ENCODE measurements around the gene ABHD1.

The ABHD1 gene

GRCh38 chr2:27121906-27122305 lies 1.7 kb upstream of the ABHD1 start:
- Histone ChIP-seq H3K4me1 (ENCODE audit: low read length) (peaks cover 17% of the 10 kb centered on the region), H3K27me3 (ENCODE audit: low read depth, low read length) (peaks cover 6% of the 10 kb centered on the region), H3K9me3 (ENCODE audit: insufficient read depth, low read length) (no peaks in the 10 kb centered on the region), H4K20me1 (ENCODE audit: insufficient read depth, low read length) (no peaks in the 10 kb centered on the region), H3K36me3 (replicated peaks; ENCODE audit: low read depth, low read length) (no peaks in the 10 kb centered on the region), H3K9ac (ENCODE audit: low read length) (no peak overlapping the region), H3K4me3 (ENCODE audit: low read length) (no peak overlapping the region), H3K4me2 (ENCODE audit: low read length) (no peak overlapping the region), H3K79me2 (ENCODE audit: low read length) (no peaks in the 10 kb centered on the region), H2AFZ (ENCODE audit: low read depth, low read length) (no peak overlapping the region), H3K27ac (ENCODE audit: low read length) (no peak overlapping the region)
- no peak for TF ChIP-seq CTCF (IDR thresholded peaks at IDR 0.05; ENCODE audit: low read depth, low read length)
- no peak for TF ChIP-seq EZH2phosphoT487 (IDR thresholded peaks at IDR 0.05; ENCODE audit: low read depth)

- no peaks in the 10 kb centered on the region for H4K20me1 ChIP-seq (ENCODE audit: insufficient read depth, low read length)
- H3K79me2 ChIP-seq (ENCODE audit: low read length): no peaks in the 10 kb centered on the region
- H3K36me3 ChIP-seq (replicated peaks; ENCODE audit: low read depth, low read length): no peaks in the 10 kb centered on the region
- no peak for TF ChIP-seq EZH2phosphoT487 (IDR thresholded peaks at IDR 0.05; ENCODE audit: low read depth)
- H3K4me3 ChIP-seq (ENCODE audit: low read length): peak overlapping the region; percentile 80
- H3K4me2 ChIP-seq (ENCODE audit: low read length): peak overlapping the region; percentile 97
- peaks cover 15% of the 10 kb centered on the region for H3K4me1 ChIP-seq (ENCODE audit: low read length)
- H3K9ac ChIP-seq (ENCODE audit: low read length): no peak overlapping the region
- no peaks in the 10 kb centered on the region for H3K9me3 ChIP-seq (ENCODE audit: insufficient read depth, low read length)
- peaks cover 6% of the 10 kb centered on the region for H3K27me3 ChIP-seq (ENCODE audit: low read depth, low read length)
- no peak overlapping the region for H3K27ac ChIP-seq (ENCODE audit: low read length)
- peak overlapping the region; percentile 98 for H2AFZ ChIP-seq (ENCODE audit: low read depth, low read length)
Observed at GRCh38 chr2:27122791-27123190, 824 bp upstream of the ABHD1 start.

GRCh38 chr2:27125104-27125503 lies 1.5 kb downstream of the ABHD1 start:
- Histone ChIP-seq H3K36me3 (replicated peaks; ENCODE audit: low read depth, low read length) (peaks cover 10% of the 10 kb centered on the region), H3K9ac (ENCODE audit: low read length) (no peak overlapping the region), H4K20me1 (ENCODE audit: insufficient read depth, low read length) (no peaks in the 10 kb centered on the region), H3K4me1 (ENCODE audit: low read length) (peaks cover 13% of the 10 kb centered on the region), H3K27ac (ENCODE audit: low read length) (no peak overlapping the region), H3K4me3 (ENCODE audit: low read length) (no peak overlapping the region), H3K9me3 (ENCODE audit: insufficient read depth, low read length) (no peaks in the 10 kb centered on the region), H3K27me3 (ENCODE audit: low read depth, low read length) (peaks cover 6% of the 10 kb centered on the region), H2AFZ (ENCODE audit: low read depth, low read length) (no peak overlapping the region), H3K79me2 (ENCODE audit: low read length) (no peaks in the 10 kb centered on the region), H3K4me2 (ENCODE audit: low read length) (no peak overlapping the region)
- TF ChIP-seq CTCF (IDR thresholded peaks at IDR 0.05; ENCODE audit: low read depth, low read length) (no peak), EZH2phosphoT487 (IDR thresholded peaks at IDR 0.05; ENCODE audit: low read depth) (no peak)

- Histone ChIP-seq H3K4me2 (ENCODE audit: low read length) (no peak overlapping the region), H3K4me3 (ENCODE audit: low read length) (no peak overlapping the region), H3K4me1 (ENCODE audit: low read length) (peaks cover 11% of the 10 kb centered on the region), H3K27me3 (ENCODE audit: low read depth, low read length) (peaks cover 3% of the 10 kb centered on the region; the same call in 1 of the 2 replicates), H3K27ac (ENCODE audit: low read length) (no peak overlapping the region), H2AFZ (ENCODE audit: low read depth, low read length) (no peak overlapping the region), H3K9me3 (ENCODE audit: insufficient read depth, low read length) (no peaks in the 10 kb centered on the region), H4K20me1 (ENCODE audit: insufficient read depth, low read length) (no peaks in the 10 kb centered on the region), H3K36me3 (replicated peaks; ENCODE audit: low read depth, low read length) (peaks cover 20% of the 10 kb centered on the region), H3K9ac (ENCODE audit: low read length) (no peak overlapping the region), H3K79me2 (ENCODE audit: low read length) (no peaks in the 10 kb centered on the region)
- TF ChIP-seq EZH2phosphoT487 (IDR thresholded peaks at IDR 0.05; ENCODE audit: low read depth): no peak
- no peak for TF ChIP-seq CTCF (IDR thresholded peaks at IDR 0.05; ENCODE audit: low read depth, low read length)
Observed at GRCh38 chr2:27126252-27126710, 2.7 kb downstream of the ABHD1 start.

Data from OCI-LY3 (cell line).